Measurements from ENCODE around the gene ZNF512.

DNA sequence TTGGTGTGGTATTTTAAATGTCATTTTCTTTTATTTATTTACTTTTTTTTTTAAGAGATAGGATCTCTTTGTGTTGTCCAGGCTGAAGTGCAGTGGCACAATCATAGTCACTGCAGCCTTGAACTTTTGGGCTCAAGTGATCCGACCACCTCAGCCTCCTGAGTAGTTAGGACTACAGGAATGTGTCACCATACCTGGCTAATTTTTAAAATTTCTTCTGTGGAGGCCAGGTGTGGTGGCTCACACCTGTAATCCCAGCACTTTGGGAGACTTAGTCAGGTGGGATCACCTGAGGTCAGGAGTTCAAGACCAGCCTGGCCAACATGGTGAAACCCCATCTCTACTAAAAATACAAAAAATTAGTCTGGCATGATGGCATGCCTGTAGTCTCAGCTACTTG, 33.5 kb upstream of the ZNF512 start:
- TF ChIP-seq, protein P1, sequence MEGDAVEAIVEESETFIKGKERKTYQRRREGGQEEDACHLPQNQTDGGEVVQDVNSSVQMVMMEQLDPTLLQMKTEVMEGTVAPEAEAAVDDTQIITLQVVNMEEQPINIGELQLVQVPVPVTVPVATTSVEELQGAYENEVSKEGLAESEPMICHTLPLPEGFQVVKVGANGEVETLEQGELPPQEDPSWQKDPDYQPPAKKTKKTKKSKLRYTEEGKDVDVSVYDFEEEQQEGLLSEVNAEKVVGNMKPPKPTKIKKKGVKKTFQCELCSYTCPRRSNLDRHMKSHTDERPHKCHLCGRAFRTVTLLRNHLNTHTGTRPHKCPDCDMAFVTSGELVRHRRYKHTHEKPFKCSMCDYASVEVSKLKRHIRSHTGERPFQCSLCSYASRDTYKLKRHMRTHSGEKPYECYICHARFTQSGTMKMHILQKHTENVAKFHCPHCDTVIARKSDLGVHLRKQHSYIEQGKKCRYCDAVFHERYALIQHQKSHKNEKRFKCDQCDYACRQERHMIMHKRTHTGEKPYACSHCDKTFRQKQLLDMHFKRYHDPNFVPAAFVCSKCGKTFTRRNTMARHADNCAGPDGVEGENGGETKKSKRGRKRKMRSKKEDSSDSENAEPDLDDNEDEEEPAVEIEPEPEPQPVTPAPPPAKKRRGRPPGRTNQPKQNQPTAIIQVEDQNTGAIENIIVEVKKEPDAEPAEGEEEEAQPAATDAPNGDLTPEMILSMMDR (IDR thresholded peaks at IDR 0.05) = no peak
- no peak for TF ChIP-seq POLR2A (IDR thresholded peaks at IDR 0.05)
- no peak for TF ChIP-seq EP300 (IDR thresholded peaks at IDR 0.05)
- TF ChIP-seq POLR2AphosphoS5 (IDR thresholded peaks at IDR 0.05) = no peak

Data from suprapubic skin (tissue), 4 donors.